SK-N-MC (cell line): ENCODE results near the gene WFDC2.

Experiments used
- EZH2 ChIP-seq: fragments of 200-600 bp; sonication (generic); IDR thresholded peaks from one replicate; pipeline ENCODE4 v1.6.1; 2017; ENCODE audit warnings: antibody characterized with exemption
- FOXP2 ChIP-seq: optimal IDR thresholded peaks from 2 replicates; pipeline ENCODE3; 2011; ENCODE audit warnings: mild to moderate bottlenecking, moderate library complexity; ENCODE audit not compliant: insufficient read depth; ENCODE audit errors: extremely low read length, control extremely low read depth
- POLR2AphosphoS5 ChIP-seq: IDR thresholded peaks from 2 replicates; pipeline ENCODE4 v1.6.1; 2012; ENCODE audit warnings: mild to moderate bottlenecking, low read depth, low read length, borderline replicate concordance

GRCh38 chr20:45426320-45427016, 43.1 kb upstream of the WFDC2 start:
- TF ChIP-seq EZH2, result no peak
- no peak for TF ChIP-seq POLR2AphosphoS5
- TF ChIP-seq FOXP2, result no peak
